CD4-positive, alpha-beta T cell treated with Interleukin-15 for 4 hours (primary cell): ENCODE measurements around the gene DHH.
"Not testable (repeated sequence)": the region's sequence is repeated elsewhere in the genome, so short reads cannot be mapped to it uniquely, and the experiment has no call there.

Experiments
- DNase-seq: peaks from one replicate; pipeline ENCODE4 v3.0.0-alpha.2; 2020; ENCODE audit warnings: low spot score

Gene DHH

GRCh38 chr12:49094160-49094974, at the start of gene DHH:
Gene DHH, minus strand, starts transcription at chr12:49094801. Its CDS starts 289 bp downstream, at chr12:49094512.
- DNase-seq, result no peak

GRCh38 chr12:49144384-49144783, 49.8 kb upstream of the DHH start:
- no peak for DNase-seq

GRCh38 chr12:49138999-49139398, 44.4 kb upstream of the DHH start:
- no peak for DNase-seq

- DNase-seq, result no peak
Measured at GRCh38 chr12:49138587-49138986, 44.0 kb upstream of the DHH start.

GRCh38 chr12:49137476-49137875, 42.9 kb upstream of the DHH start:
- DNase-seq, result no peak

GRCh38 chr12:49136997-49137396, 42.4 kb upstream of the DHH start:
- not testable (repeated sequence) for DNase-seq

- DNase-seq, result no peak
Measured at GRCh38 chr12:49133590-49133989, 39.0 kb upstream of the DHH start.

GRCh38 chr12:49133014-49133413, 38.4 kb upstream of the DHH start:
- no peak for DNase-seq

- no peak for DNase-seq
Measured at GRCh38 chr12:49131894-49132461, 37.4 kb upstream of the DHH start.

- DNase-seq, result peak; percentile 93
Measured at GRCh38 chr12:49131051-49131893, 36.7 kb upstream of the DHH start, which contains the start of gene TUBA1B. Gene TUBA1B, minus strand, starts transcription at chr12:49131395. Its CDS starts 95 bp downstream, at chr12:49131300.

- peak; percentile 95 for DNase-seq
Measured at GRCh38 chr12:49130151-49131050, 35.8 kb upstream of the DHH start.

- no peak for DNase-seq
Measured at GRCh38 chr12:49129332-49130150, 34.9 kb upstream of the DHH start.

GRCh38 chr12:49127971-49128370, 33.4 kb upstream of the DHH start:
- DNase-seq, result not testable (repeated sequence)

GRCh38 chr12:49126852-49127763, 32.5 kb upstream of the DHH start:
- DNase-seq, result no peak

GRCh38 chr12:49121047-49121696, 26.6 kb upstream of the DHH start:
- no peak for DNase-seq

GRCh38 chr12:49111206-49111605, 16.6 kb upstream of the DHH start:
- DNase-seq, result no peak

- DNase-seq, result peak; percentile 98
Measured at GRCh38 chr12:49110464-49111155, 16.0 kb upstream of the DHH start, which contains the start of gene LMBR1L. Gene LMBR1L, minus strand, starts transcription at chr12:49110847. Its CDS starts 292 bp downstream, at chr12:49110555.
